ENCODE measurements around the gene NAA10.
"Not testable (repeated sequence)": the region's sequence is repeated elsewhere in the genome, so short reads cannot be mapped to it uniquely, and the experiment has no call there.

The NAA10 gene

GRCh38 chrX:153934762-153935325 lies at the start of gene NAA10:
NAA10 (minus strand) TSS chrX:153935037; CDS start chrX:153934904, 133 bp downstream.
- intact Hi-C loops (cut with DNase I): no loop called here
- peak; percentile 38 to 96 (median 58) for DNase-seq

DNA sequence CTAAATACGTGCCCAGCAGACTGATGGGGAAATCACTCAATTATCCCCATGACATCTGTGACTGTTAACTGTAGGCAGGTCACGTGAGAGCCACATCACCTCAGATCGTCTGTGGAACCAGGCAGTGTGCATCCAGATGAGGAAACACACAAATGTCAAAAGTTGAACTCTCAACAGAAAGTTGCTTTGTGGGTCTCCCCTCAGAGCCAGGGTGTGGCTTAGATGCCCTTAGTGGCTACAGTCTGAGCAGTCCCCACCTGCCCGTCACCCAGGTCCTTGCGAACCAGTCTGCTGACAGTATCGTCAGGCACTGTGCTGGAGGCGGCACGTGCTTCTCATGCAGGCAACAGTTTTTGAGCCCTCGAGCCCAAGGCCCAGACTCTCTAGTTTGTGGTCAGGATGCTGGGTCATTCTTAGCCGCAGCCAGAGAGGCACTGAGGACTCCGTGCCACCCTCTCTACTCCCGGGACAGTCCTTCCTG lies 48.5 kb upstream of the NAA10 start:
- DNase-seq: no peak
- intact Hi-C loops (cut with DNase I): no loop called here

DNA sequence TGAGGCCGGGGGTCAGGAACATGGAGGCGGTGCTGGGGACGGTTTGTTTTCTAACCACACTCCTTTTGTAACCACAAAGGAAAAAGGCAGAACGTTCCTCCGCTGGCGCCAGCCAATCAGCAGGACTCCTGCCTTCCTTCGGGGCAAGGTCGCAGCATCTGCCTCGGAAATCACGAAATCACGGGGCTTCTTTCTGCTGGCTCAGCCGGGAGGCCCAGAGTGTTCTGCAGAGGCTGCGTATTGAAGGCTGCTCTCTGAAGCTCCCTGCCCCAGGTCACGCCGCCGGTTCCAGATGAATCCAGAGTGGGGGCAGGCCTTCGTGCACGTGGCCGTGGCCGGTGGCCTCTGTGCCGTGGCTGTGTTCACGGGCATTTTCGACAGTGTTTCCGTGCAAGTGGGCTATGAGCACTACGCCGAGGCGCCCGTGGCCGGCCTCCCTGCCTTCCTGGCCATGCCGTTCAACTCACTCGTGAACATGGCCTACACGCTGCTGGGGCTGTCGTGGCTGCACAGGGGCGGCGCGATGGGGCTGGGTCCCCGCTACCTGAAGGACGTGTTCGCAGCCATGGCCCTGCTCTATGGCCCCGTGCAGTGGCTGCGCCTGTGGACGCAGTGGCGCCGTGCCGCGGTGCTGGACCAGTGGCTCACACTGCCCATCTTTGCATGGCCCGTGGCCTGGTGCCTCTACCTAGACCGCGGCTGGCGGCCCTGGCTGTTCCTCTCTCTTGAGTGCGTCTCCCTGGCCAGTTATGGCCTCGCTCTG lies 47.1 kb upstream of the NAA10 start:
- peak in 1 of 10 donors; percentile 83 for DNase-seq

DNA sequence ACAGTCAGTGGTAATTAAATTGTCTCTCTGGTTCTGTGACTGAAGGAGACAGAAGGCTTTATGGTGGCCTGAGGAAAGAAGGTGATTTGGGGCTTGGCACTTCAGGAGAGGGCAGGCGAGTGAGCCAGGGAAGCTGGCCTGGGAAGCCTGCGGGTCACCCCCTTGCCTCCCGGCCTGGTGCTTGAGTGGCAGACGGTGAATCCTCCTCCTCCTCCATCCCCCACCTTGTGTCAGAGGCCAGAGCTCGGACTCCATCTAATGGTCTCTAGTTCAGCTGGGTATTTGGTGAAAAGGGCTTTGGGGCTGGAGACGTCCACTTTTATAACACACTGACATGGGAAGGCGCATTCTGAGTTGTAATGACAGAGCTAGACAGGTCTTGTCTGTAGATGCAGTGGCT lies 46.4 kb upstream of the NAA10 start:
- DNase-seq: peak in 1 of 10 donors; percentile 59

More for the DNA sequence above, 47.1 kb upstream of the NAA10 start:
- intact Hi-C loops (cut with DNase I): no loop called here

DNA sequence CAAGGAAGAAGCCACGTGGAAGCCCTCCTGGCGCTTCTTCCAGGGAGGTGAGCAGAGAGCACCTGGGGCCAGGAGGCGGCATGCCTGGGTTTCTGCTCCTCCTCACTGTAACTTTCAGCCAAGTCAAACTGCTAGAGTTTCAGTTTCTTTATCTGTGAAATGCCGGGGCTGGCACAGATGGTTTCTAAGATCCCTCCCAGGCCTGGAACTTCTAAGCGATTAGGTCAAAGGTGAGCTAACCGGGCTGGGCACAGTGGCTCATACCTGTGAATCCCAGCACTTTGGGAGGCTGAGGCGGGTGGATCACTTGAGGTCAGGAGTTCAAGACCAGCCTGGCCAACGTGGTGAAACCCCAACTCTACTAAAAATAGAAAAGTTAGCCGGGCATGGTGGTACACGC lies 45.6 kb upstream of the NAA10 start:
- intact Hi-C loops (cut with DNase I): not testable (repeated sequence)

More for the DNA sequence above, 46.4 kb upstream of the NAA10 start:
- intact Hi-C loops (cut with DNase I): no loop called here

DNA sequence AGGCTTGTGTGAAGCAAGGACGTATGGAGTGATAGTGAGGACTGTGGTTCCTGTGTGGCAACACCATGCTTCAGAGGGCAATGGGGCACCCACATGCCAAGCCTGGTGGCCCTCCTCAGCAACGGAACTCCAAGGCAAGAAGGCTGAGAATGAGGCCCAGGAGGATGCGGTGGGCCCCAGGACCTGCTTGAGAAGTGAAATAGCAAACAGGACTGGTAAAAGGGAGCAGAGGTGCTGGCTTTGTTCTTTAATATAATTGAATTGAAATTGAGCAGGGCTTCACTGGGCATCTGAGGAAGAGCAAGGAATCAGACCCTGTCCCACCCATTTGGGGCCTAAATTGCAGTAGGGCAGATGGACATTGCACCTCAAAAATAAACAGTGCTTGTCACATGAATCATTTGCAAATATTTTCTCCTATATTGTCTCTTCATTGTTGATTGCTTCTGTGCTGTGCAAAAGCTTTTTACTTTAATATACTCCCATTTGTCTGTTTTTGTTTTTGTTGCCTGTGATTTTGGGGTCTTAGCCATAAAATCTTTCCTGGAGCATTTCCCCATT lies 40.0 kb upstream of the NAA10 start:
- intact Hi-C loops (cut with DNase I): no loop called here
- DNase-seq: no peak

More for the DNA sequence above, 45.6 kb upstream of the NAA10 start:
- not testable (repeated sequence) for DNase-seq

DNA sequence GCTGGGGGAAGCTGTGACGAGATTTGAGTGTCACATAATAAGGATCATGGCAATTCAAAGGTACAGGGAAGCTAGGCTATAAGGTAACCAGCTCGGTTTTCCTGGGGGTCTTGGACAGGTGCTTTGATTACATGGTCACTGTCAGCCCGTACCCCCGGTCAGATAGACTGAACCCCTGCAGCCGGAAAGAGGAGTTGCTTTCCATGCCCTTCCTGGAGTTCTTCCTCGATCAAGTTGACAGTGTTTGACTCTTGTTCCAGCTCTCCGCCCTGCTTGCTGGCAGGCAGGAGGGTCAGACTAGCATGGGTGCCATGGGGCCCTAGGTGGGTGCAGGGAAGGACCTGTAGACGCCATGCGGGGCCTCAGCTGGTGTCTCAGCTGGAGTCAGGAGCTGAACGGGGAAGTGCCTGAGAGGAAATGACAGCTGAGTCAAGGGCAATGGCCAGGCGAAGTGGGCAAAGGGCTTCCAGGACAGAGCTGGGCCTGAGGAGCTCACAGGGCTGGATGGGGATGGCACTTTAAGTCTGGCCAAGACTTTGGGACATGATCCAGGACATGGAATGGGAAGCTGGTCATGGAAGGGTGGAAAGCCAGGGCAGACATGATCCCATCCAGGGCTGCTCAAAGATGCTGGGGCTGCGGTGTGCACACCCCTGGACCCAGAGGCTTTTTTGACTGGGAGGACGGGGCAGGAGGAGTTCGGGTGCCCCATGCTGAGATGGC lies 39.3 kb upstream of the NAA10 start:
- intact Hi-C loops (cut with DNase I): no loop called here
- peak in 1 of 10 donors; percentile 76 for DNase-seq

DNA sequence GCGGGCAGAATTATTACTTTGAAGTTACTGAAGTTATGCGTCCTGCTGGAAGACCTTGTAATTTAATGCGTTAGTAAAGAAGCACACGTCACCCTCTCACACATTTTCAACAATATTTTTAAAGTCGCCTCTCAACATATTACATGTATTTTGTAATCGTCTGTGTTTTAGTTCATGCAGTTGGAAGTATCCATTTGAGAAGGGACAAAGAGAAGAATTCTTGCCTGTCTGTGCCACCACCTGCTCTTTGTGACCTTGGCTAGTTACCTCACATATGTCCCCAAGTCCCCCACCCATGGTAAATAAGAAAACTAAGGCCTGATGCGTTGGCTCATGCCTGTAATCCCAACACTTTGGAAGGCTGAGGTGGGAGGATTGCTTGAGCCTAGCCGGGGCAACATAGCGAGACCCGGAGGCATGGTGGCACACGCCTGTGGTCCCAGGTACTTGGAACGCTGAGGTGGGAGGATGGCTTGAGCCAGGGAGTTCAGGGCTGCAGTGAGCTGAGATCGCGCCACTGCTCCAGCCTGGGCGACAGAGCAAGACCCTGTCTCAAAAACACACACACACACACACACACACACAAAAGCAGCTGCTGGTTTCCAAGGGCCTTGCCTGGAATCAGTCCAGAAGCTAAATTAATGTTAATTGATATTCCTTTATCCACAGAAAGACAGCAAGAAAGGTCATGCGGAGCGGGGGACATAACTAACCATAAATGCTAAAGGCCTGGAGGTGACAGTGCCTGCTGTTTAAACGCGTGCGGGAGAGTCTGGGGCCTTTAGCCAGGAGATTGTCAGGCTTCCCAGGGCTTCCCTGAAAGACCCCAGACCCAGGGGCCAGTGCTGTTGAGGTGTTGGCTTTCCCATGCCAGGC lies 38.5 kb upstream of the NAA10 start:
- DNase-seq: no peak
- intact Hi-C loops (cut with DNase I): no loop called here

DNA sequence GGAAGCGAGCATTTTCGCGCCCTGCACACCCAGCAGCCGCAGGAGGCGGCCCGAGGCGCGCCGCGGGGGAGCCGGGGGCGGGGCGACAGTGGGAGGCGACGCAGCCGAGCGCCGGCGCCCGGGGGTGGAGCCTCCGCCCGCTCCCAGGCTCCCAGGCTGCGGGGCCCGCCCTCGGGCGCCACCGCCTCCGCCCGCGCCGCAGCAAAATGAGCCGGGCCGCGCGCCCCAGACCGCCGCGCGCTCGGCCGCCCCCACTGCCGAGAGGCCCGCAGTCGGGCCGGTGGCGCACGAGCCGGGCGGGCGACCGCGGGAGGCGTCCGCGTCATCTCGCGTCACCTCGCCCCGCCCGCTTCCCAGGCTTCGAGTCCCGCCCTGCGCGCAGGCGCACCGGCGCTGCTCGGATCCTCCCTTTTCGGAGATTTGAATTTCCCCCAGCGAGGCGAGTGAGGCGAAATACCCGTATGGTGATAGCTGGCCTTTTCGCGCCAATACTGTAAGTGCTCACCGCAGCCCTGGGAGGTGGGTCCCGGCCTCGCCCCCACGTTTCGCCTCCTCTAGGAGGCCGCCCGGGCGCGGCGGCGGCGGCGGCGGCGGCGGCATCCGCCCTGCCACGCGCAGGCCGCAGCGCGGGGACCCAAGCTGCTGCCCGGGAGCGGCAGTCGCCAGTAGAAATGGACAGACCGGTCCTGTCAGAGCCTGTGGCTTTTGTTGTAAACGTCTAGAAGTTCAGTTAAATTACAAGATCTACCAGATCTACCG lies 37.7 kb upstream of the NAA10 start, which contains the start of gene TMEM187:
TSS of gene TMEM187 (plus strand) at position 387 of the 759 bp plus-strand sequence. CDS start 9,309 bp downstream, outside the sequence.
- intact Hi-C loops (cut with DNase I): no loop called here
- DNase-seq: peak; percentile 76 to 98 (median 83)

DNA sequence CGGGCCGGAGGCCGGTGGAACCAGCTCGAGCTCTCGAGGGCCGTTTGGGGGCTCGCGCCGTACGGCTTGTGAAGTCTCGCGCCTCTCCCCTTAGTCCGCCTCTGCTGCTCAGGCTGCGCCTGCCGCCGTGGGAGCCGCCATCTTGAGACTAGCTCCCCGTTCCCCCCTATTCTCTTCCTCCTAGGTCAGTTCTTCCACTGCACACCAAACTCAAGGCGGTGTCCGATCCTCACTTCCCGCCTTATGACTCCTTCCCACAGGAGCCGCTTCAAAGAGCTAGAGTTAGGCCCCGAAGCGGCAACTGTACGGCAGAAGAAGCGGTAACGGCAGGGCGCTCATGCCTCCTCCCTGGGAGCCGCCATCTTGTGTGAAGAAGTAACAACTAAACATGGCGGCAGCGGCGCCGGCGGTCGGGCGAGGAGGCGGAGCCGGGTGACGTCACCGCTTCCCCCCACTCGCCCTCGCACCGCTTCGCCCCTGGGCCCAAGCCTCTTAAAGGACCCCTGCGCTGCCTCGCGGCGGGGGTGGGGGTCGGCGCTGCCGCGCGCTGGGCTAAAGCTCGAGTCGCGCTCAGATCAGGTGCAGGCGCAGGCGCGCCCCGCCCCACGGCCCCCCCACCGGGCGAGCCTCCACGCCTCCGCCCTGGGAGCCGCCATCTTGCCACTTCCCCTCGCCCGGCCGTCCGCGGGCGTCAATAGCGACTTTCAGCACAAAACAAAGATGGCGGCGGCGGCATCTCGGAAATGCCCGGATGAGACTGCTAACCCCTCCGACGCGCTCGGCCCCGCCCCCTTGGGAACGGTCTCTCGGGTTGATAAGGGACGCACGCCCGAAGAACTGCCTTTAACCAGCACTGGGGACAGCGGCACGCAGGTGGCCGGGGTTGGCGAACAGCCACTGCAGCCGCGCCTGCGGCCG lies 36.9 kb upstream of the NAA10 start, which contains the start of gene HCFC1:
TSS of gene HCFC1 (minus strand) at position 369 of the 918 bp plus-strand sequence. CDS start 978 bp downstream, outside the sequence.
- DNase-seq: peak; percentile 73 to 98 (median 88)
- intact Hi-C loops (cut with DNase I): loop anchor here (2.0 kb wide), 1 partner anchor 43 kb away; no protein-coding TSS in a partner anchor

DNA sequence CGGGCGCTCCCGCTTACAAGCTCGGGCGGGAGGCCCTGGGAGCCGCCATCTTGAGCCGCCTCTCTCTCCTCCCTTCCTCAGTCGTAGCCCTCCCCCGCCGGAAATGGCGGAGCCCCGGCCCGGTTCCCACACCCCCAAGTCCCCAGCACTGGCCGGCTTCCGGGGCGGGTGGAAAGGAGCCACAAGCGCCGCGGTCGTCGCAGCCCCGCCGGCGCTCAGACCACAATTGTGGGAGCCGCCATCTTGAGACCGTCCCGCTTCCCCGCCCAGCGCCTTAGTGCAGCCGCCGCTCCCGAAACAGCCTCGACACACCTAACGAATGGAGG lies 36.2 kb upstream of the NAA10 start:
- intact Hi-C loops (cut with DNase I): loop anchor here (2.0 kb wide), 1 partner anchor 42 kb away; no protein-coding TSS in a partner anchor

GRCh38 chrX:153970357-153971123 lies 35.7 kb upstream of the NAA10 start:
- intact Hi-C loops (cut with DNase I): loop anchor here (2.0 kb wide), 1 partner anchor 42 kb away; no protein-coding TSS in a partner anchor

More for the DNA sequence above, 36.2 kb upstream of the NAA10 start:
- peak; percentile 78 to 98 (median 88) for DNase-seq

GRCh38 chrX:153969904-153970356 lies 35.1 kb upstream of the NAA10 start:
- peak in 7 of 10 donors; percentile 33 to 92 (median 54) for DNase-seq
- intact Hi-C loops (cut with DNase I): loop anchor here (2.0 kb wide), 1 partner anchor 41 kb away; no protein-coding TSS in a partner anchor

More at GRCh38 chrX:153970357-153971123, 35.7 kb upstream of the NAA10 start:
- DNase-seq: peak in 2 of 10 donors; percentile 24 to 87

DNA sequence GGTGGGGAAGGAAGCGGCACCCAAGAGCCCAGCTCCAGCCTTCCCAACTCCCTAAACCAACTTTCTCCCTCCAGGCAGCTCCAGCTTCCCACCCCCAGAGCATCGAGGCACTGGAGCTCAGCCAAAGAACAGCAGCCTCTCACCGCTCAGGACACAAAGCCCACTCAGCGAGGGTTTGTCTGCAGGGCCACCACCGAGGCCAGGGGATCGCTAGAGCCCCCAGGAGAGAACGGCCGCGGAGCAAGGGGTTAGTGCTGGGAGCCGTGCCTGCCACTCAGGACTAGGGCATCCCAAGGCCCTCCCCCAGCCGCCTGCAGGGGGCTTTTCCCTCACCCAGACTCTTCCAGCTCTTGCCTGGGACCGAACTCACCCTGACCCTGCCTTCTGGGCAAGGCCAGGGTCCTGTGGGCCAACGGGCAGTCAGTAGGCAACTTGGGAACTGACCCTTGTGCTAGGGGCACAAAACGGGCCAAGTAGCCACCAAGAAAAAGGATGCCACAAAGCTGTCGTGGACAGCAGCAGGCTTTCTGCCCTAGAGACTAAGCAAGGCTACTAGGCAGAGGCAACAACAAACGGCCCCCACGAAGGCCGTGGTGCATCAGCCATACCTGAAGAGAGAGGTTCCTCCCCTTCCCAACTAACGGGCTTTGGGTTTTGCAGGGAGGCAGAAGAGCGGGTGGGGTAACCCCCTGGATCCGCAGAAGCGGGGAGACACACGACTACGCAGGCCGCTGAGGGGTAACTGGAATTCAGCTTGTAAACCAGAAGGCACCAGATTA lies 34.5 kb upstream of the NAA10 start:
- DNase-seq: no peak
- intact Hi-C loops (cut with DNase I): no loop called here

GRCh38 chrX:153968754-153969124 lies 33.9 kb upstream of the NAA10 start:
- intact Hi-C loops (cut with DNase I): no loop called here
- peak in 1 of 10 donors; percentile 27 for DNase-seq

- intact Hi-C loops (cut with DNase I): no loop called here
- DNase-seq: no peak
Observed at GRCh38 chrX:153968255-153968654, 33.4 kb upstream of the NAA10 start.
